CD4-positive, alpha-beta T cell (primary cell): ENCODE results near the gene CWC27. TPM values are rescaled to one million over a fixed set of nuclear protein-coding genes. Genes with fewer than 3 reads are reported as not detected.

ENCODE experiments used
- ATAC-seq: fragments of 200-7000 bp; cut with Tn5 transposase; one replicate; pipeline ENCODE4 v1.10.0; 2022; ENCODE audit warnings: mild to moderate bottlenecking; ENCODE audit not compliant: poor library complexity
- CTCF ChIA-PET: fragments of 350-600 bp; sonication (Branson Sonifier 250); formaldehyde crosslinking; loops from one replicate; lab custom pipeline; 2021; ENCODE audit warnings: antibody characterized with exemption, inconsistent platforms; lab: Charles Lee
- POLR2A ChIA-PET: fragments of 350-600 bp; sonication (Branson Sonifier 250); formaldehyde crosslinking; loops from one replicate; lab custom pipeline; 2021; ENCODE audit warnings: antibody characterized with exemption, inconsistent platforms; lab: Charles Lee
- DNase-seq, 14 experiments: peaks; one replicate each; pipeline ENCODE4 v3.0.0-alpha.2; 2013 to 2020; ENCODE audit warnings: mixed read lengths in 2 of 14
- H3K27ac ChIP-seq, 2 donors: one replicate each; pipeline versions ENCODE4 v1.5.1 to v1.7.0; 2013; ENCODE audit warnings: low read length in 2 of 2, low read depth in 1 of 2, mild to moderate bottlenecking in 1 of 2
- H3K27me3 ChIP-seq, 2 experiments: 1 replicate in 1 of 2; 2 replicates in 1 of 2; pipeline versions ENCODE4 v1.6.1 to v1.7.0; 2013; ENCODE audit warnings: low read length in 2 of 2, control low read depth in 1 of 2, mild to moderate bottlenecking in 1 of 2, moderate library complexity in 1 of 2; ENCODE audit not compliant: insufficient read depth in 2 of 2, control insufficient read depth in 1 of 2
- H3K36me3 ChIP-seq: one replicate; pipeline ENCODE4 v1.6.1; 2013; ENCODE audit warnings: low read length, control low read depth; ENCODE audit not compliant: insufficient read depth
- H3K4me1 ChIP-seq: one replicate; pipeline ENCODE4 v1.6.1; 2013; ENCODE audit warnings: low read length, control low read depth; ENCODE audit not compliant: insufficient read depth
- H3K4me3 ChIP-seq: one replicate; pipeline ENCODE4 v1.5.1; 2013; ENCODE audit warnings: mild to moderate bottlenecking, low read length, moderate library complexity
- H3K9me3 ChIP-seq, 2 experiments: 1 replicate in 1 of 2; 2 replicates in 1 of 2; pipeline versions ENCODE4 v1.6.1 to v1.7.0; 2013; ENCODE audit warnings: low read length in 2 of 2, mild to moderate bottlenecking in 2 of 2, control low read depth in 1 of 2, moderate library complexity in 1 of 2; ENCODE audit not compliant: control insufficient read depth in 1 of 2, insufficient read depth in 1 of 2
- H3K27ac Mint-ChIP-seq: one replicate; pipeline ENCODE4 v1.8.0; 2020; ENCODE audit warnings: mixed read lengths
- H3K27me3 Mint-ChIP-seq: one replicate; pipeline ENCODE4 v1.8.0; 2021; ENCODE audit warnings: mixed read lengths
- H3K36me3 Mint-ChIP-seq: one replicate; pipeline ENCODE4 v1.8.0; 2021; ENCODE audit warnings: low read depth, mixed read lengths
- H3K4me1 Mint-ChIP-seq: one replicate; pipeline ENCODE4 v1.8.0; 2021; ENCODE audit warnings: low read depth, mixed read lengths
- H3K4me3 Mint-ChIP-seq: one replicate; pipeline ENCODE4 v1.8.0; 2020; ENCODE audit warnings: mild to moderate bottlenecking, mixed read lengths
- H3K9me3 Mint-ChIP-seq: one replicate; pipeline ENCODE4 v1.8.0; 2020; ENCODE audit warnings: mixed read lengths
- intact Hi-C, 2 experiments: fragments of 100-400 bp; cut with DNase I in 1 of 2; cut with micrococcal nuclease in 1 of 2; formaldehyde crosslinking; loops; one replicate each; pipeline versions ENCODE4 v1.15.1 to v1.9.0; 2023 to 2025; cut with DNase I, micrococcal nuclease
- total RNA-seq, 174 experiments: library from RNA in 2 of 174; stranded (reverse) in 2 of 174; gene quantifications; one replicate each; pipeline ENCODE4 v1.2.3 and lab custom pipeline; 2021 to 2026
- TF ChIP-seq, protein P1 (sequence below): fragments of 200-600 bp; IDR thresholded peaks from one replicate; pipeline ENCODE4 v1.8.0; 2022; ENCODE audit warnings: antibody characterized with exemption, mild to moderate bottlenecking

CWC27 gene
- total RNA-seq, 2 experiments from 2014 or later: 14.2 to 14.5 TPM

DNA sequence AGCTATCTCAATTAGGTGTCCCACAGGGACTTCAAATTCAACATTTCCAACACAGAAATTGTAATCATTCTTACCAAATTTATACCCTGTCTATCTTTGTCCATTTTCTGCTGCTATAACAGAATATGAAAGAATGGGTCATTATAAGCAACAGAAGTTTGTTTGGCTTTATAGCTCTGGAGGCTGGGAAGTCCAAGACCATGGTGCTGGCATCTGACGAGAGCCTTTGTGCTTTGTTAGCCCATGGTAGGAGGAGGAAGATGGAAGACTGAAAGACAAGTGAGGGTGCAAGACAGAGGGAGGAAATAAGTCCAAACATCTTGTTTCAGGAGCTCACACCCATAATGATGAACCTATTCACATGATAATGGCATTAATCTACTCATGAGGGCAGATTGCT, 72.2 kb downstream of the CWC27 start:
- no peak for DNase-seq

DNA sequence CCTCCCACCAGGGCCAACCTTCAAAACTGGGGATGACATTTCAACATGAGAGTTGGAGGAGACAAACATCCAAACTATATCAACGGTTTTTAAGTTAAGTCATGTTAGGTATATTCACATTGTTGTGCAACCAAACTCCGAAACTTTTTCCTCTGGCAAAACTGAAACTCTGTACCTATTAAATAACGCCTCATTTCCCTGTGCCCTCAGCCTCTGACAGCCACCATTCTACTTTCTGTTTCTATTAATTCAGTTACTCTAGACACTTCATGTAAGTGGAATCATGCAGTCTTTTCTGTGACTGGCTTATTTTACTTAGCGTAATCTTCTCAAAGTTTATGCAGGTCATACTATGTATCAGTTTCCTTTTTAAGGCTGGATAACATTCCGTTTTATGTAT, 85.0 kb downstream of the CWC27 start:
- Histone ChIP-seq H3K27ac (no peak overlapping the region), H3K9me3 (no peaks in the 10 kb centered on the region), H3K4me3 (no peak overlapping the region), H3K27me3 (no peaks in the 10 kb centered on the region), H3K36me3 (no peaks in the 10 kb centered on the region), H3K4me1 (no peaks in the 10 kb centered on the region)
- TF ChIP-seq, protein P1, sequence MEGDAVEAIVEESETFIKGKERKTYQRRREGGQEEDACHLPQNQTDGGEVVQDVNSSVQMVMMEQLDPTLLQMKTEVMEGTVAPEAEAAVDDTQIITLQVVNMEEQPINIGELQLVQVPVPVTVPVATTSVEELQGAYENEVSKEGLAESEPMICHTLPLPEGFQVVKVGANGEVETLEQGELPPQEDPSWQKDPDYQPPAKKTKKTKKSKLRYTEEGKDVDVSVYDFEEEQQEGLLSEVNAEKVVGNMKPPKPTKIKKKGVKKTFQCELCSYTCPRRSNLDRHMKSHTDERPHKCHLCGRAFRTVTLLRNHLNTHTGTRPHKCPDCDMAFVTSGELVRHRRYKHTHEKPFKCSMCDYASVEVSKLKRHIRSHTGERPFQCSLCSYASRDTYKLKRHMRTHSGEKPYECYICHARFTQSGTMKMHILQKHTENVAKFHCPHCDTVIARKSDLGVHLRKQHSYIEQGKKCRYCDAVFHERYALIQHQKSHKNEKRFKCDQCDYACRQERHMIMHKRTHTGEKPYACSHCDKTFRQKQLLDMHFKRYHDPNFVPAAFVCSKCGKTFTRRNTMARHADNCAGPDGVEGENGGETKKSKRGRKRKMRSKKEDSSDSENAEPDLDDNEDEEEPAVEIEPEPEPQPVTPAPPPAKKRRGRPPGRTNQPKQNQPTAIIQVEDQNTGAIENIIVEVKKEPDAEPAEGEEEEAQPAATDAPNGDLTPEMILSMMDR: no peak
- Mint-ChIP-seq H3K27ac (no peak overlapping the region), H3K4me1 (no peaks in the 10 kb centered on the region), H3K27me3 (no peaks in the 10 kb centered on the region), H3K36me3 (peaks cover 32% of the 10 kb centered on the region), H3K9me3 (no peaks in the 10 kb centered on the region), H3K4me3 (no peak overlapping the region)
- intact Hi-C loops: no loop called here
- POLR2A ChIA-PET: no interaction called here
- CTCF ChIA-PET: no interaction called here
- DNase-seq (no peak), ATAC-seq (no peak)

More for the DNA sequence above, 72.2 kb downstream of the CWC27 start:
- Histone ChIP-seq H3K36me3 (peaks cover 6% of the 10 kb centered on the region), H3K9me3 (peaks cover 12 to 13% of the 10 kb centered on the region in 2 experiments), H3K4me3 (no peak overlapping the region), H3K27me3 (no peaks in the 10 kb centered on the region), H3K4me1 (no peaks in the 10 kb centered on the region), H3K27ac (no peak overlapping the region)
- CTCF ChIA-PET: no interaction called here
- no peak for ATAC-seq
- TF ChIP-seq, protein P1: no peak
- Mint-ChIP-seq H3K36me3 (peaks cover 89% of the 10 kb centered on the region), H3K27ac (no peak overlapping the region), H3K4me3 (no peak overlapping the region), H3K4me1 (no peaks in the 10 kb centered on the region), H3K9me3 (peaks cover 11% of the 10 kb centered on the region), H3K27me3 (no peaks in the 10 kb centered on the region)
- intact Hi-C loops: no loop called here
- POLR2A ChIA-PET: no interaction called here

DNA sequence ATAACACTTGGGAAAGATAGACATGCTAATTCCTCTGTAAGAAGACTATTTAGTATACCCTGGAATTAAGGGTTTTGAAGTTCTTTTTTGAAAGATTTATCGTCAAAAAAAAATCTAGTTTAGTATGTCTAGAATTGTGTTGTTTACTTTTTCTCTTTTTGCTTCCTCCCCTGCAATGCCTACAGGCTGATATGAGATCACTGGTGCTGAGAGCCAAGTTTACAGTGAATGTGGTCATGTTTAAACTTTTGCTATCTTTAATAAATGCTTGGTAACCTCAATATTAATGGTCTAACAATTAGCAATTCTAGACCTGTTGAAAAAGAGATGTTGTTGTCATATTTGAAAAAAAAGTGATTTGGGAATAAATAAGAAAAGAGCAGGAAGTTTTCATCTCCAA, 86.1 kb downstream of the CWC27 start:
- Histone ChIP-seq H3K4me1 (no peaks in the 10 kb centered on the region), H3K4me3 (no peak overlapping the region), H3K27me3 (no peaks in the 10 kb centered on the region), H3K9me3 (no peaks in the 10 kb centered on the region), H3K27ac (no peak overlapping the region), H3K36me3 (no peaks in the 10 kb centered on the region)
- no peaks in the 10 kb centered on the region for H3K4me1 Mint-ChIP-seq
- DNase-seq (no peak), ATAC-seq (no peak)
- H3K36me3 Mint-ChIP-seq: peaks cover 22% of the 10 kb centered on the region
- intact Hi-C loops: no loop called here
- TF ChIP-seq, protein P1: no peak
- CTCF ChIA-PET: no interaction called here
- no peaks in the 10 kb centered on the region for H3K27me3 Mint-ChIP-seq
- no peak overlapping the region for H3K4me3 Mint-ChIP-seq
- no peak overlapping the region for H3K27ac Mint-ChIP-seq
- H3K9me3 Mint-ChIP-seq: no peaks in the 10 kb centered on the region
- POLR2A ChIA-PET: no interaction called here
